Stimulated activated effector memory CD8-positive, alpha-beta T cell treated with anti-CD3 and anti-CD28 coated beads, Interleukin-12 subunit alpha, Interleukin-12 subunit beta, amount 100 ng/mL, for 72 hours (primary cell): ENCODE data around the gene ARHGAP18.

ENCODE experiments used
- ATAC-seq: fragments of 150-1000 bp; cut with Tn5 transposase; 2 replicates; pipeline ENCODE4 v1.10.0; 2021
- DNase-seq, 2 donors: peaks; one replicate each; pipeline ENCODE4 v3.0.0; 2021 to 2022; ENCODE audit warnings: low spot score in 2 of 2
- H3K27ac Mint-ChIP-seq: one replicate; pipeline ENCODE4 v1.8.0; 2022; ENCODE audit warnings: mild to moderate bottlenecking, mixed read lengths
- H3K36me3 Mint-ChIP-seq: one replicate; pipeline ENCODE4 v1.8.0; 2022; ENCODE audit warnings: mild to moderate bottlenecking, mixed read lengths
- H3K4me1 Mint-ChIP-seq: one replicate; pipeline ENCODE4 v1.8.0; 2022; ENCODE audit warnings: mixed read lengths
- H3K4me3 Mint-ChIP-seq: one replicate; pipeline ENCODE4 v1.8.0; 2022; ENCODE audit warnings: mild to moderate bottlenecking, mixed read lengths
- H3K9me3 Mint-ChIP-seq: one replicate; pipeline ENCODE4 v1.8.0; 2022; ENCODE audit warnings: mixed read lengths

Gene ARHGAP18

GRCh38 chr6:129615496-129615895 lies 94.5 kb downstream of the ARHGAP18 start:
- Mint-ChIP-seq H3K36me3 (peaks cover 7% of the 10 kb centered on the region), H3K4me3 (no peak overlapping the region), H3K9me3 (no peaks in the 10 kb centered on the region), H3K4me1 (peaks cover 4% of the 10 kb centered on the region), H3K27ac (no peak overlapping the region)
- ATAC-seq (no peak), DNase-seq (no peak)

DNA sequence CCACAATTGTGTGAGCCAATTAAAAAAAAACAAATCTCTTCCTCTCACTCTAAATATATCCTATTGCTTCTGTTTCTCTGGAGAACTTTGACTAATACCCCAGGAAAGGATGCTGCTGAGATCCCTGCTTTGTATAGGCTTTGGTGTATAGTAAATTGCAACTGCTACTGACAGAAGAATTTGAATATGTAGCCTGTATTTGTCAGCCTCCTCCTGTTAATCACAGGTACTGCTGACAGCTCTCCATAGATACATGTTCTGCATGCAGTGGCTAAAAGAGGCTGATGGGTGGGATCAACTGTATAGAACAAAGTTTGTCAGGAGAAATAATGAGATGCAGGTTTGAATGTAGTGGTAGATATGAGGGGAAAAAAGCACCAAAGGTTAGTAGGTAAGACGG lies 95.0 kb downstream of the ARHGAP18 start:
- Mint-ChIP-seq H3K36me3 (peaks cover 7% of the 10 kb centered on the region), H3K4me1 (peaks cover 4% of the 10 kb centered on the region), H3K27ac (no peak overlapping the region), H3K4me3 (no peak overlapping the region), H3K9me3 (no peaks in the 10 kb centered on the region)
- DNase-seq (no peak), ATAC-seq (no peak)

DNA sequence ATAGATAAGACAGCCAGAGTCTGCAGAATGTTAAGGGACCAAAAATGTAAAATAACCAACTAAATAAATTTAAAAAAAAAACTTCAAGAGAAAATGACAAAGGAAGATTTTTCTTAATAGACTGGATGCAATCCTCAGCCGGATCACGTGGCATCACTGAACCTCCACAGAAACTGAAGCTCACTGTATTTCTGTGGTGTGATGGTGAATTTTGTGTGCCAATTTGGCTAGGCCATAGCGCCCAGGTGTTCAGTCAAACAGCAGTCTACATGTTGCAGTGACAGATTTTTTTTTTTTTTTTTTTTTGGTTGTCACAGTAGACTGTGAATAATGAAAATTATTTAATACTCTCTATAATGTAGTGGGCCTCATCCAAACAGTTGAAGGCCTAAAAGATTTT lies 95.5 kb downstream of the ARHGAP18 start:
- H3K27ac Mint-ChIP-seq, result no peak overlapping the region
- H3K9me3 Mint-ChIP-seq, result no peaks in the 10 kb centered on the region
- H3K4me3 Mint-ChIP-seq, result no peak overlapping the region
- DNase-seq (no peak), ATAC-seq (no peak)
- H3K36me3 Mint-ChIP-seq, result peaks cover 2% of the 10 kb centered on the region
- peaks cover 6% of the 10 kb centered on the region for H3K4me1 Mint-ChIP-seq

- H3K4me1 Mint-ChIP-seq, result peaks cover 5% of the 10 kb centered on the region
- no peak overlapping the region for H3K4me3 Mint-ChIP-seq
- DNase-seq (no peak), ATAC-seq (no peak)
- no peak overlapping the region for H3K27ac Mint-ChIP-seq
- H3K36me3 Mint-ChIP-seq, result peaks cover 6% of the 10 kb centered on the region
- no peaks in the 10 kb centered on the region for H3K9me3 Mint-ChIP-seq
These were observed 97.5 kb downstream of the ARHGAP18 start for GRCh38 chr6:129612440-129612839.

DNA sequence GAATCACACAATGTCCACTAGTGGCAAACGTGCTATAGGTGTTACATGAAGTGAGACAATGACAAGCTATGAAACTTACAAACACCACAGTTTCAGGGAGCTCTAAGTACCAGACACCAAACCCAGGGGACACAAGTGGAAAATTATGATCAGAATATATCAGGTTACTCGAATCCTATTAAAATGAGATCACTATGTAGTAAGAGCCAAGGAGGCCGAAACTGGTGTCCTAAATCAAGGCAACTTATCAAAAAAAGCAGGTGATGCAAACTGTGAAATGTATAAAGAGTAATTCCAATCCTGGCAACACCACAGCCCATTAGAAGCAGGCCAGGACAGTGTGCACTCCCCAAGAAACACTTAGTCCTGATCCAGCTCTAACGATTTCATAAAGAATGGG lies 100.3 kb downstream of the ARHGAP18 start:
- Mint-ChIP-seq H3K4me3 (no peak overlapping the region), H3K27ac (no peak overlapping the region), H3K36me3 (peaks cover 6% of the 10 kb centered on the region), H3K4me1 (peaks cover 12% of the 10 kb centered on the region), H3K9me3 (no peaks in the 10 kb centered on the region)
- DNase-seq (no peak), ATAC-seq (peak; percentile 40)

DNA sequence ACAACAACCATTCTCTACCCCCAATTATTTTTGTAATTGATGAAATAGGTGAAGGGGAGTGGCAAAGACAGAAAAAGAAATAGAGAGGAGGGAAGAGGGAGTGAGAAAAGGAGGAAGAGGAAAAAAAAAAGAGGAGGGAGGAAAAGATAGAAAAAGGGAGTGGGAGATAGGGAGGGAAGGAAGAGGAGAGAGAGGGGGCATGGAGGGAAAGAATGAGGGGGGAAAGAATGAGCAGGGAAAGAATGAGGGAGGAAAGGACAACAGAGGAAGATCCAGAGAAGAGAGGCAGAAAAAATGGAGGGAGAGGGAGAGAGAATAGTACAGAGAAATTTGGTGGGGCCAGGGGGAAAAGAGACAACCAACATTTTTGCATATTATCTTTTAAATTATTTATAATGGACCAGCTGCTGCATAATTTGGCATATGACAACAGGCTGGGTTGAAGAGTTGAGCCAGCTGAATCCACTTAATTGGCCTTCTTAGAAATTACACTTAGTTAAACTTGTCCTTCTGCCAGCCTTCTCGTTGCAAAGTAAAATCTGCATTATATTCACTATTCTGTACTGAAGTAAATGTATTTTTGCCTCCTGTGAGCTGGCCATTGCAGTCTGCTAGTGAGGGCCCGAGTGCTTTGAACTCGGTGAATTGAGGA lies 101.0 kb downstream of the ARHGAP18 start:
- Mint-ChIP-seq H3K27ac (no peak overlapping the region), H3K4me3 (no peak overlapping the region), H3K4me1 (peaks cover 12% of the 10 kb centered on the region), H3K9me3 (no peaks in the 10 kb centered on the region), H3K36me3 (peaks cover 6% of the 10 kb centered on the region)
- DNase-seq, result no peak
- no peak for ATAC-seq

- no peak overlapping the region for H3K4me3 Mint-ChIP-seq
- ATAC-seq (no peak), DNase-seq (no peak)
- H3K4me1 Mint-ChIP-seq, result peaks cover 12% of the 10 kb centered on the region
- H3K36me3 Mint-ChIP-seq, result peaks cover 6% of the 10 kb centered on the region
- H3K9me3 Mint-ChIP-seq, result no peaks in the 10 kb centered on the region
- H3K27ac Mint-ChIP-seq, result no peak overlapping the region
These were observed 102.3 kb downstream of the ARHGAP18 start for GRCh38 chr6:129607581-129608186.

- H3K4me1 Mint-ChIP-seq, result peaks cover 12% of the 10 kb centered on the region
- no peak overlapping the region for H3K4me3 Mint-ChIP-seq
- DNase-seq, result no peak
- peaks cover 6% of the 10 kb centered on the region for H3K36me3 Mint-ChIP-seq
- peak; percentile 98 for ATAC-seq
- no peaks in the 10 kb centered on the region for H3K9me3 Mint-ChIP-seq
- H3K27ac Mint-ChIP-seq, result no peak overlapping the region
These were observed 103.3 kb downstream of the ARHGAP18 start for GRCh38 chr6:129606664-129607063.

- Mint-ChIP-seq H3K9me3 (no peaks in the 10 kb centered on the region), H3K4me1 (peaks cover 12% of the 10 kb centered on the region), H3K36me3 (peaks cover 6% of the 10 kb centered on the region), H3K27ac (no peak overlapping the region), H3K4me3 (no peak overlapping the region)
- DNase-seq (no peak), ATAC-seq (no peak)
These were observed 104.0 kb downstream of the ARHGAP18 start for GRCh38 chr6:129605967-129606366.

DNA sequence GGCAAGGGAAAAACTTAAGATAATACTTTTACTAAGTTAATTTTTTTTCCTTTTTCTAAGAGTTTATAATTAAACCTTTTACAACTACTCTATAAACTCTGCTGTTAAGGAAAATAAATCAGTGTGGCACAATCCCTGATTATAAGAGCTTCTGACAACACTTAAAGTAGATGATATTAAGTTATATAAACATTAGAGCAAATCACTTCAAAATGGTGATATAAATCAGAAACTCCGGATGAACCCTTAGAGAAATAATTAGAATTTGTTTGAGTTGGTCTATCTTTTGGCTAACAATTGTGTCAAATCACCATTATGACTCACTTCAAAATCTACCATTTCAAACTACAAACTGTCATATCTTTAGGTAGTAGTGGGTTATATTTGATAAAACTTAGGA lies 104.9 kb downstream of the ARHGAP18 start:
- Mint-ChIP-seq H3K9me3 (no peaks in the 10 kb centered on the region), H3K4me1 (peaks cover 12% of the 10 kb centered on the region), H3K36me3 (peaks cover 6% of the 10 kb centered on the region), H3K27ac (no peak overlapping the region), H3K4me3 (no peak overlapping the region)
- no peak for ATAC-seq
- DNase-seq, result no peak

DNA sequence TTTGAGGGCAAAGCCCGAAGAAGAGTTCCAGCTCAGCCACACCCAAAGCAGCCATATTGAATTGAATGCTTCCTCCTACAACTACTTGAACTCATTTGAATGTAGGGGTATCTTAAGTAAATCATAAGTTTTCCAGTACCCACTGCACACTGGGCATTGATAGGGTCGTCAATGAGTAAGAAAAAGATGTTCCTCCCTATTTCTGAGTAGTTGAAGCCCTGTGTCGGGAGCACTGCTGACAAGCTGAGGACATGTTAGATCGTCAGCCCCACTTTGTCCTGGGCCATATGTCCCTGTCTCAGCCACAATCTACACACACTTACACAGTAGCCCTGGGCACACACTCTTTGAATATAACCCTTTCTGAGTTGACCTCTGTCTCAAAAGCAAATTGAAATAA lies 105.7 kb downstream of the ARHGAP18 start:
- DNase-seq (no peak), ATAC-seq (no peak)
- Mint-ChIP-seq H3K27ac (no peak overlapping the region), H3K4me3 (no peak overlapping the region), H3K4me1 (peaks cover 8% of the 10 kb centered on the region), H3K36me3 (peaks cover 6% of the 10 kb centered on the region), H3K9me3 (no peaks in the 10 kb centered on the region)

DNA sequence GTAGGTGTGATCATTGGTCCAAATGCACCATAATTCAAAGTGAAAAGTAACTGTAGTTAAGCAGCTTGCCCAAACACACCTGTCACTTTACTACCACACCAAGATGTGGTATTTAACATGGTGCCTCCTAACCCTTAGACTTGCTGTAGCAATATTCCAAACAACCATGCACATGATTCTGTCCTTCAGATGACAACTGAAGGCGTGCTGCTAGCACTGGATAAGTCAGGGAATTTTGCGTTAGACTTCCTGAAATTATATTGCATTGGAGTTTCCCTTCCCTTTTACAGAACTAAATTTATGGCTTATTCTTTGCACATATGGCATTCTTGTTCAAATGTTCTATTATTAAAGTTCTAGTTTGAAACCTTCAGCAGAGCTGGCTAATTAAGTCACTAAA lies 106.2 kb downstream of the ARHGAP18 start:
- ATAC-seq (no peak), DNase-seq (no peak)
- H3K4me3 Mint-ChIP-seq, result no peak overlapping the region
- no peak overlapping the region for H3K27ac Mint-ChIP-seq
- no peaks in the 10 kb centered on the region for H3K9me3 Mint-ChIP-seq
- peaks cover 7% of the 10 kb centered on the region for H3K4me1 Mint-ChIP-seq
- H3K36me3 Mint-ChIP-seq, result peaks cover 6% of the 10 kb centered on the region

DNA sequence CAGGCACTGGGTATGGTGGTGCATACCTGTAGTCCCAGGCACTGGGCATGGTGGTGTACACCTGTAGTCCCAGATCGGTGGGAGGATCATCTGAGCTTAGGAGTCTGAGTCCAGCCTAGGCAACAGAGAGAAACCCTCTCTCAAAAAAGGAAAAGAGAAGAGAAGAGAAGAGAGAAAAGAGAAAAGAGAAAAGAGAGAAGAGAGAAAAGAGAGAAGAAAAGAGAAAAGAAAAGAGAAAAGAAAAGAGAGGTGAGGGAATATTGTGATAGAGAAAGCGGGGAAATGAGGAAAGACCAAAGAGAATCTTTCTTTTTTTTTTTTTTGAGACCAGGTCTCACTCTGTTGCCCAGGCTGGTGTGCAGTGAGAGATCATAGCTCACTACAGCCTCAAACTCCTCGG lies 108.7 kb downstream of the ARHGAP18 start:
- no peak for ATAC-seq
- Mint-ChIP-seq H3K27ac (no peak overlapping the region), H3K4me3 (no peak overlapping the region)

GRCh38 chr6:129599467-129599866 lies 110.5 kb downstream of the ARHGAP18 start:
- Mint-ChIP-seq H3K4me3 (no peak overlapping the region), H3K27ac (no peak overlapping the region), H3K36me3 (no peaks in the 10 kb centered on the region), H3K4me1 (no peaks in the 10 kb centered on the region), H3K9me3 (no peaks in the 10 kb centered on the region)
- no peak for DNase-seq
- ATAC-seq, result no peak

More for the DNA sequence above, 108.7 kb downstream of the ARHGAP18 start:
- DNase-seq, result no peak
- H3K4me1 Mint-ChIP-seq, result no peaks in the 10 kb centered on the region
- H3K36me3 Mint-ChIP-seq, result no peaks in the 10 kb centered on the region
- no peaks in the 10 kb centered on the region for H3K9me3 Mint-ChIP-seq

- H3K9me3 Mint-ChIP-seq, result no peaks in the 10 kb centered on the region
- no peak overlapping the region for H3K4me3 Mint-ChIP-seq
- H3K36me3 Mint-ChIP-seq, result no peaks in the 10 kb centered on the region
- H3K27ac Mint-ChIP-seq, result no peak overlapping the region
- H3K4me1 Mint-ChIP-seq, result no peaks in the 10 kb centered on the region
- DNase-seq (no peak), ATAC-seq (peak; percentile 80)
These were observed 111.5 kb downstream of the ARHGAP18 start for GRCh38 chr6:129598244-129599187.
